GM23338 (cell line): Measurements from ENCODE around the gene SLC9B1. TPM values are rescaled to one million over a fixed set of nuclear protein-coding genes. Genes with fewer than 3 reads are reported as not detected.
"Not testable (repeated sequence)": the region's sequence is repeated elsewhere in the genome, so short reads cannot be mapped to it uniquely, and the experiment has no call there.

ENCODE experiments used
- ATAC-seq: fragments of 200-7000 bp; cut with Tn5 transposase; 3 replicates; pipeline ENCODE4 v1.9.1; 2020
- DNase-seq: peaks from one replicate; pipeline ENCODE4 v3.0.0-alpha.2; 2015; ENCODE audit warnings: low spot score
- H2AFZ ChIP-seq: fragments of 200-600 bp; sonication (generic); 2 replicates; pipeline ENCODE4 v1.8.0; 2016; ENCODE audit warnings: antibody characterized with exemption, mild to moderate bottlenecking, moderate library complexity
- H3F3A ChIP-seq: fragments of 200-600 bp; sonication (generic); replicated peaks from 2 replicates; pipeline ENCODE4 v1.8.0; 2017; ENCODE audit warnings: antibody characterized with exemption, mixed run types, low read depth
- H3K27ac ChIP-seq: fragments of 200-600 bp; sonication (generic); 2 replicates; pipeline ENCODE4 v1.6.1; 2016; ENCODE audit warnings: low read depth
- H3K27me3 ChIP-seq: fragments of 200-600 bp; sonication (generic); 2 replicates; pipeline ENCODE4 v1.8.0; 2016; ENCODE audit warnings: mild to moderate bottlenecking, mixed run types, moderate library complexity; ENCODE audit not compliant: insufficient read depth
- H3K36me3 ChIP-seq: fragments of 200-600 bp; sonication (generic); 2 replicates; pipeline ENCODE4 v1.8.0; 2016; ENCODE audit warnings: mild to moderate bottlenecking; ENCODE audit not compliant: insufficient read depth
- H3K4me1 ChIP-seq: fragments of 200-600 bp; sonication (generic); 2 replicates; pipeline ENCODE4 v1.8.0; 2016; ENCODE audit warnings: mild to moderate bottlenecking, moderate library complexity; ENCODE audit not compliant: insufficient read depth
- H3K4me2 ChIP-seq: fragments of 200-600 bp; sonication (generic); 2 replicates; pipeline ENCODE4 v1.7.1; 2017; ENCODE audit warnings: mixed run types
- H3K4me3 ChIP-seq: fragments of 200-600 bp; sonication (generic); 2 replicates; pipeline ENCODE4 v1.6.1; 2016; ENCODE audit warnings: mixed run types
- H3K79me2 ChIP-seq: fragments of 200-600 bp; sonication (generic); replicated peaks from 2 replicates; pipeline ENCODE4 v1.8.0; 2017; ENCODE audit warnings: mild to moderate bottlenecking; ENCODE audit not compliant: insufficient read depth
- H3K9me2 ChIP-seq: fragments of 200-600 bp; sonication (generic); 2 replicates; pipeline ENCODE4 v1.8.0; 2017; ENCODE audit not compliant: insufficient read depth
- H4K20me1 ChIP-seq: fragments of 200-600 bp; sonication (generic); replicated peaks from 2 replicates; pipeline ENCODE4 v1.8.0; 2017; ENCODE audit warnings: mild to moderate bottlenecking; ENCODE audit not compliant: insufficient read depth
- H3K27ac Mint-ChIP-seq: 2 replicates; pipeline ENCODE4 v1.8.0; 2020; ENCODE audit warnings: inconsistent platforms, mild to moderate bottlenecking, moderate library complexity, mixed read lengths
- H3K27me3 Mint-ChIP-seq: 3 replicates; pipeline ENCODE4 v1.8.0; 2022; ENCODE audit warnings: low read depth, mild to moderate bottlenecking, moderate library complexity, mixed read lengths, inconsistent platforms; ENCODE audit not compliant: insufficient read depth, poor library complexity
- H3K36me3 Mint-ChIP-seq: 3 replicates; pipeline ENCODE4 v1.8.0; 2021; ENCODE audit warnings: low read depth, mild to moderate bottlenecking, inconsistent platforms, moderate library complexity, mixed read lengths
- H3K4me1 Mint-ChIP-seq: 3 replicates; pipeline ENCODE4 v1.8.0; 2020; ENCODE audit warnings: mild to moderate bottlenecking, inconsistent platforms, mixed read lengths
- H3K4me3 Mint-ChIP-seq: 3 replicates; pipeline ENCODE4 v1.8.0; 2021; ENCODE audit warnings: moderate library complexity, mild to moderate bottlenecking, inconsistent platforms, mixed read lengths
- H3K9me3 Mint-ChIP-seq: 3 replicates; pipeline ENCODE4 v1.8.0; 2020; ENCODE audit warnings: moderate library complexity, mild to moderate bottlenecking, inconsistent platforms, mixed read lengths
- CREB1 ChIP-seq: fragments of 250-450 bp; sonication (Bioruptor Pico); IDR thresholded peaks from 2 replicates; pipeline ENCODE4 v1.5.0; 2020; ENCODE audit warnings: low read depth, mild to moderate bottlenecking, moderate library complexity
- EZH2 ChIP-seq: fragments of 200-600 bp; sonication (generic); IDR thresholded peaks from one replicate; pipeline ENCODE4 v1.8.0; 2017; ENCODE audit warnings: antibody characterized with exemption, mild to moderate bottlenecking, low read depth; ENCODE audit not compliant: unreplicated experiment
- EZH2phosphoT487 ChIP-seq: fragments of 200-600 bp; sonication (generic); IDR thresholded peaks from one replicate; pipeline ENCODE4 v1.8.1; 2018; ENCODE audit warnings: antibody characterized with exemption; ENCODE audit not compliant: unreplicated experiment
- JUNB ChIP-seq: IDR thresholded peaks from one replicate; pipeline ENCODE4 v1.6.1; 2016; ENCODE audit warnings: antibody characterized with exemption; ENCODE audit not compliant: unreplicated experiment
- NANOG ChIP-seq: IDR thresholded peaks from 2 replicates; pipeline ENCODE4 v1.6.1; 2016; ENCODE audit warnings: antibody characterized with exemption, borderline replicate concordance
- POLR2AphosphoS5 ChIP-seq: IDR thresholded peaks from 2 replicates; pipeline ENCODE4 v1.6.1; 2016; ENCODE audit warnings: antibody characterized with exemption, low read depth
- STAT1 ChIP-seq: IDR thresholded peaks from one replicate; pipeline ENCODE4 v1.6.1; 2016; ENCODE audit warnings: antibody characterized with exemption; ENCODE audit not compliant: unreplicated experiment
- ZNF114 ChIP-seq: fragments of 250-450 bp; sonication (Bioruptor Pico); IDR thresholded peaks from 2 replicates; pipeline ENCODE4 v1.5.0; 2020; ENCODE audit warnings: mild to moderate bottlenecking, moderate library complexity
- ZNF331 ChIP-seq: fragments of 250-450 bp; sonication (Bioruptor Pico); IDR thresholded peaks from 2 replicates; pipeline ENCODE4 v1.5.0; 2020; ENCODE audit warnings: low read depth, mild to moderate bottlenecking, moderate library complexity
- polyA plus RNA-seq: library from polyadenylated mRNA; unstranded; fragments of >200 nt; fragmentation: Nextera tagmentation; extraction: Ambion mirVana; gene quantifications from 2 replicates; pipeline ENCODE4 v1.2.1, GENCODE V29; 2016
- total RNA-seq: library from RNA; depleted of rRNA; stranded (reverse); fragments of >200 nt; shearing (Covaris generic); gene quantifications from 2 replicates; pipeline ENCODE4 v1.2.3, GENCODE V29; 2014
- TF ChIP-seq, protein P1 (sequence below): IDR thresholded peaks from 2 replicates; pipeline ENCODE4 v1.6.1; 2016; ENCODE audit warnings: antibody characterized with exemption
- TF ChIP-seq, protein P2 (sequence below): fragments of 250-450 bp; sonication (Bioruptor Pico); IDR thresholded peaks from 2 replicates; pipeline ENCODE4 v1.5.0; 2020; ENCODE audit warnings: mild to moderate bottlenecking, moderate library complexity
- TF ChIP-seq, protein P3 (sequence below): IDR thresholded peaks from one replicate; pipeline ENCODE4 v1.6.1; 2018; ENCODE audit warnings: antibody characterized with exemption; ENCODE audit not compliant: unreplicated experiment

The SLC9B1 gene
- total and polyA plus RNA-seq, 2 experiments from 2014 or later, result 0.66 to 0.80 TPM

DNA sequence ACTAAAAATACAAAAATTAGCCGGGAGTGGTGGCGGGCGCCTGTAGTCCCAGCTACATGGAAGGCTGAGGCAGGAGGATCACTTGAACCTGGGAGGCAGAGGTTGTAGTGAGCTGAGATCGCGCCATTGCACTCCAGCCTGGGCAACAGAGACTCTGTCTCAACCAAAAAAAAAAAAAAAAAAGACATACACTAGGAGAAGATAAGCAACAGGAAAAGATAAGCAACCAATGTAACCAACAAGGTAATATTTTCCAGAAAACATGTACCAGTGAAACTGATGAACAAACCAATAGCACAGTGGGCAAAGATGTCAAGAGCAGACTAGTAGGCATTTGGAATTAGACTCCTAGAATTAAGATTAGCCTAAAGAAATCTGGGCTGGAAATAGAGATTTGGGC lies 154.2 kb downstream of the SLC9B1 start:
- not testable (repeated sequence) for H4K20me1 ChIP-seq, ATAC-seq, H3K9me3 Mint-ChIP-seq, H3K27ac Mint-ChIP-seq, H3K4me3 Mint-ChIP-seq, H3K9me2 ChIP-seq, H3K36me3 ChIP-seq, H2AFZ ChIP-seq, H3K4me2 ChIP-seq, H3K27ac ChIP-seq, H3F3A ChIP-seq, DNase-seq, H3K27me3 ChIP-seq, H3K4me3 ChIP-seq
- peaks cover 19% of the 10 kb centered on the region for H3K36me3 Mint-ChIP-seq
- Histone ChIP-seq H3K4me1 (peaks cover 12% of the 10 kb centered on the region), H3K79me2 (peaks cover 60% of the 10 kb centered on the region)
- H3K4me1 Mint-ChIP-seq, result peaks cover 24% of the 10 kb centered on the region; the same call in 2 of the 3 replicates
- H3K27me3 Mint-ChIP-seq, result peaks cover 11% of the 10 kb centered on the region

DNA sequence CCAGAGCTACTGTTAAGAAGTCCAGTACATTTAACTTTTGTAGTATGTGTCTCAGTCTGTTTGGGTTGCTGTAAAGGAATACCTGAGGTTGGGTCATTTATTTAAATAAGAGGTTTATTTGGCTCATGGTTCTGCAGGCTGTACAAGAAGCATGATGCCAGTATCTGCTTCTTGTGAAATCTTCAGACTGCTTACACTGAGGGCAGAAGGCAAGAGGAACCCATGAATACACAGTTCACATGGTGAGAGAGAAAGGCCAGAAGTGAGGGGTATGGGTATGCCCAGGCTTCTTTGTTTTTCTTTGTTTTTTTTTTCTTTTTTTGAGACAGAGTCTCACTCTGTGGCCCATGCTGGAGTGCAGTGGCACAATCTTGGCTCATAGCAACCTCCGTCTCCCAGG lies 156.8 kb downstream of the SLC9B1 start:
- Mint-ChIP-seq H3K27ac (no peak overlapping the region), H3K27me3 (peaks cover 9% of the 10 kb centered on the region), H3K4me1 (peaks cover 16% of the 10 kb centered on the region; the same call in 2 of the 3 replicates), H3K36me3 (peaks cover 36% of the 10 kb centered on the region), H3K9me3 (peaks cover 21% of the 10 kb centered on the region), H3K4me3 (no peak overlapping the region)
- no peaks in the 10 kb centered on the region for H4K20me1 ChIP-seq
- H3K27me3 ChIP-seq, result no peaks in the 10 kb centered on the region
- H3F3A ChIP-seq, result no peaks in the 10 kb centered on the region
- peaks cover 49% of the 10 kb centered on the region for H3K79me2 ChIP-seq
- H3K27ac ChIP-seq, result no peak overlapping the region
- H3K36me3 ChIP-seq, result no peaks in the 10 kb centered on the region
- H3K4me1 ChIP-seq, result peaks cover 6% of the 10 kb centered on the region
- no peak overlapping the region for H3K4me2 ChIP-seq
- H2AFZ ChIP-seq, result no peak overlapping the region
- H3K9me2 ChIP-seq, result no peaks in the 10 kb centered on the region
- H3K4me3 ChIP-seq, result no peak overlapping the region
- ATAC-seq (no peak), DNase-seq (no peak)
- no peak for TF ChIP-seq CREB1 (CRISPR knock-in tag)
- TF ChIP-seq STAT1, result no peak
- TF ChIP-seq, protein P1, sequence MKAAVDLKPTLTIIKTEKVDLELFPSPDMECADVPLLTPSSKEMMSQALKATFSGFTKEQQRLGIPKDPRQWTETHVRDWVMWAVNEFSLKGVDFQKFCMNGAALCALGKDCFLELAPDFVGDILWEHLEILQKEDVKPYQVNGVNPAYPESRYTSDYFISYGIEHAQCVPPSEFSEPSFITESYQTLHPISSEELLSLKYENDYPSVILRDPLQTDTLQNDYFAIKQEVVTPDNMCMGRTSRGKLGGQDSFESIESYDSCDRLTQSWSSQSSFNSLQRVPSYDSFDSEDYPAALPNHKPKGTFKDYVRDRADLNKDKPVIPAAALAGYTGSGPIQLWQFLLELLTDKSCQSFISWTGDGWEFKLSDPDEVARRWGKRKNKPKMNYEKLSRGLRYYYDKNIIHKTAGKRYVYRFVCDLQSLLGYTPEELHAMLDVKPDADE, result no peak
- no peak for TF ChIP-seq EZH2
- TF ChIP-seq EZH2phosphoT487, result no peak
- no peak for TF ChIP-seq POLR2AphosphoS5
- no peak for TF ChIP-seq ZNF114 (CRISPR knock-in tag)
- no peak for TF ChIP-seq ZNF331 (CRISPR knock-in tag)
- TF ChIP-seq, protein P2, sequence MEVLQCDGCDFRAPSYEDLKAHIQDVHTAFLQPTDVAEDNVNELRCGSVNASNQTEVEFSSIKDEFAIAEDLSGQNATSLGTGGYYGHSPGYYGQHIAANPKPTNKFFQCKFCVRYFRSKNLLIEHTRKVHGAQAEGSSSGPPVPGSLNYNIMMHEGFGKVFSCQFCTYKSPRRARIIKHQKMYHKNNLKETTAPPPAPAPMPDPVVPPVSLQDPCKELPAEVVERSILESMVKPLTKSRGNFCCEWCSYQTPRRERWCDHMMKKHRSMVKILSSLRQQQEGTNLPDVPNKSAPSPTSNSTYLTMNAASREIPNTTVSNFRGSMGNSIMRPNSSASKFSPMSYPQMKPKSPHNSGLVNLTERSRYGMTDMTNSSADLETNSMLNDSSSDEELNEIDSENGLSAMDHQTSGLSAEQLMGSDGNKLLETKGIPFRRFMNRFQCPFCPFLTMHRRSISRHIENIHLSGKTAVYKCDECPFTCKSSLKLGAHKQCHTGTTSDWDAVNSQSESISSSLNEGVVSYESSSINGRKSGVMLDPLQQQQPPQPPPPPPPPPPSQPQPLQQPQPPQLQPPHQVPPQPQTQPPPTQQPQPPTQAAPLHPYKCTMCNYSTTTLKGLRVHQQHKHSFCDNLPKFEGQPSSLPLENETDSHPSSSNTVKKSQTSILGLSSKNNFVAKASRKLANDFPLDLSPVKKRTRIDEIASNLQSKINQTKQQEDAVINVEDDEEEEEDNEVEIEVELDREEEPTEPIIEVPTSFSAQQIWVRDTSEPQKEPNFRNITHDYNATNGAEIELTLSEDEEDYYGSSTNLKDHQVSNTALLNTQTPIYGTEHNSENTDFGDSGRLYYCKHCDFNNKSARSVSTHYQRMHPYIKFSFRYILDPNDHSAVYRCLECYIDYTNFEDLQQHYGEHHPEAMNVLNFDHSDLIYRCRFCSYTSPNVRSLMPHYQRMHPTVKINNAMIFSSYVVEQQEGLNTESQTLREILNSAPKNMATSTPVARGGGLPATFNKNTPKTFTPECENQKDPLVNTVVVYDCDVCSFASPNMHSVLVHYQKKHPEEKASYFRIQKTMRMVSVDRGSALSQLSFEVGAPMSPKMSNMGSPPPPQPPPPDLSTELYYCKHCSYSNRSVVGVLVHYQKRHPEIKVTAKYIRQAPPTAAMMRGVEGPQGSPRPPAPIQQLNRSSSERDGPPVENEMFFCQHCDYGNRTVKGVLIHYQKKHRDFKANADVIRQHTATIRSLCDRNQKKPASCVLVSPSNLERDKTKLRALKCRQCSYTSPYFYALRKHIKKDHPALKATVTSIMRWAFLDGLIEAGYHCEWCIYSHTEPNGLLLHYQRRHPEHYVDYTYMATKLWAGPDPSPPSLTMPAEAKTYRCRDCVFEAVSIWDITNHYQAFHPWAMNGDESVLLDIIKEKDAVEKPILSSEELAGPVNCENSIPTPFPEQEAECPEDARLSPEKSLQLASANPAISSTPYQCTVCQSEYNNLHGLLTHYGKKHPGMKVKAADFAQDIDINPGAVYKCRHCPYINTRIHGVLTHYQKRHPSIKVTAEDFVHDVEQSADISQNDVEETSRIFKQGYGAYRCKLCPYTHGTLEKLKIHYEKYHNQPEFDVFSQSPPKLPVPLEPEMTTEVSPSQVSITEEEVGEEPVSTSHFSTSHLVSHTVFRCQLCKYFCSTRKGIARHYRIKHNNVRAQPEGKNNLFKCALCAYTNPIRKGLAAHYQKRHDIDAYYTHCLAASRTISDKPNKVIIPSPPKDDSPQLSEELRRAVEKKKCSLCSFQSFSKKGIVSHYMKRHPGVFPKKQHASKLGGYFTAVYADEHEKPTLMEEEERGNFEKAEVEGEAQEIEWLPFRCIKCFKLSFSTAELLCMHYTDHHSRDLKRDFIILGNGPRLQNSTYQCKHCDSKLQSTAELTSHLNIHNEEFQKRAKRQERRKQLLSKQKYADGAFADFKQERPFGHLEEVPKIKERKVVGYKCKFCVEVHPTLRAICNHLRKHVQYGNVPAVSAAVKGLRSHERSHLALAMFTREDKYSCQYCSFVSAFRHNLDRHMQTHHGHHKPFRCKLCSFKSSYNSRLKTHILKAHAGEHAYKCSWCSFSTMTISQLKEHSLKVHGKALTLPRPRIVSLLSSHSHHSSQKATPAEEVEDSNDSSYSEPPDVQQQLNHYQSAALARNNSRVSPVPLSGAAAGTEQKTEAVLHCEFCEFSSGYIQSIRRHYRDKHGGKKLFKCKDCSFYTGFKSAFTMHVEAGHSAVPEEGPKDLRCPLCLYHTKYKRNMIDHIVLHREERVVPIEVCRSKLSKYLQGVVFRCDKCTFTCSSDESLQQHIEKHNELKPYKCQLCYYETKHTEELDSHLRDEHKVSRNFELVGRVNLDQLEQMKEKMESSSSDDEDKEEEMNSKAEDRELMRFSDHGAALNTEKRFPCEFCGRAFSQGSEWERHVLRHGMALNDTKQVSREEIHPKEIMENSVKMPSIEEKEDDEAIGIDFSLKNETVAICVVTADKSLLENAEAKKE (CRISPR knock-in tag), result no peak
- TF ChIP-seq JUNB, result no peak
- no peak for TF ChIP-seq NANOG
- TF ChIP-seq, protein P3, sequence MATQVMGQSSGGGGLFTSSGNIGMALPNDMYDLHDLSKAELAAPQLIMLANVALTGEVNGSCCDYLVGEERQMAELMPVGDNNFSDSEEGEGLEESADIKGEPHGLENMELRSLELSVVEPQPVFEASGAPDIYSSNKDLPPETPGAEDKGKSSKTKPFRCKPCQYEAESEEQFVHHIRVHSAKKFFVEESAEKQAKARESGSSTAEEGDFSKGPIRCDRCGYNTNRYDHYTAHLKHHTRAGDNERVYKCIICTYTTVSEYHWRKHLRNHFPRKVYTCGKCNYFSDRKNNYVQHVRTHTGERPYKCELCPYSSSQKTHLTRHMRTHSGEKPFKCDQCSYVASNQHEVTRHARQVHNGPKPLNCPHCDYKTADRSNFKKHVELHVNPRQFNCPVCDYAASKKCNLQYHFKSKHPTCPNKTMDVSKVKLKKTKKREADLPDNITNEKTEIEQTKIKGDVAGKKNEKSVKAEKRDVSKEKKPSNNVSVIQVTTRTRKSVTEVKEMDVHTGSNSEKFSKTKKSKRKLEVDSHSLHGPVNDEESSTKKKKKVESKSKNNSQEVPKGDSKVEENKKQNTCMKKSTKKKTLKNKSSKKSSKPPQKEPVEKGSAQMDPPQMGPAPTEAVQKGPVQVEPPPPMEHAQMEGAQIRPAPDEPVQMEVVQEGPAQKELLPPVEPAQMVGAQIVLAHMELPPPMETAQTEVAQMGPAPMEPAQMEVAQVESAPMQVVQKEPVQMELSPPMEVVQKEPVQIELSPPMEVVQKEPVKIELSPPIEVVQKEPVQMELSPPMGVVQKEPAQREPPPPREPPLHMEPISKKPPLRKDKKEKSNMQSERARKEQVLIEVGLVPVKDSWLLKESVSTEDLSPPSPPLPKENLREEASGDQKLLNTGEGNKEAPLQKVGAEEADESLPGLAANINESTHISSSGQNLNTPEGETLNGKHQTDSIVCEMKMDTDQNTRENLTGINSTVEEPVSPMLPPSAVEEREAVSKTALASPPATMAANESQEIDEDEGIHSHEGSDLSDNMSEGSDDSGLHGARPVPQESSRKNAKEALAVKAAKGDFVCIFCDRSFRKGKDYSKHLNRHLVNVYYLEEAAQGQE, result no peak
